SIG-M5 treated with dmso at 0.1 percent for 504 hours (cell line): Measurements from ENCODE around the gene NR3C2.
"Not testable (repeated sequence)": the region's sequence is repeated elsewhere in the genome, so short reads cannot be mapped to it uniquely, and the experiment has no call there.

Source experiments
- DNase-seq: peaks from one replicate; lab custom pipeline; 2025; ENCODE audit not compliant: unreplicated experiment; lab: John Stamatoyannopoulos, UW

NR3C2 gene

DNA sequence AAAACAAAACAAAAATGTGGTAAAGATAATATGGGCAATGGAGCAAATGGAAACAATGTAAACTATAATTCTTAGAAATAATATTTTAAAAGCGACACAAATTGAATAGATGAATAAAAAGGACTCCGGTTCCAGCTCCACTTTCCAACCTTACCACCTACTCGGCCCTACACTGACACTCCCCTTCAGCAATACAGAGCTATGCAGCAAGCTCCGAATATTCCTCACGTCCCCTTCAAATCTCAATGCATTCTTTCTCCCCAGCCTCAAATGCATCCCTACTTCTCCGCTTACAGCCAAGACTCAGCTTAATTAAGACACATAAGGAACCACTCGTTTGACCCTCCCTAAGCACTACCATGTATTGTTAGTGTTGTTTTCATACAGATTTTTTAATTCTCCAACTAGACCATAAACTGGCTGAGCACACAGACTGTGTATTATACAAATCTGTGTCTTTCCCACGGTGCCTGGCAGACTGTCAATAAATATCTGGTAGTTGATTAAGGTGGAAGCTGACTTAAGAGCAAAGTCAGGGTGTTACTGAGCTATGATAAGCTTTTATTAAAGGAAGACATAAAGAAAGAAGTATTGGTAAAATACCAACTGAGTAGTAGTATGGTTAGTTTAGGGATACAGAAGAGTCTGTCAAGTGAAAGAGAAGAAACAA lies 219.1 kb downstream of the NR3C2 start:
- DNase-seq, result no peak

DNA sequence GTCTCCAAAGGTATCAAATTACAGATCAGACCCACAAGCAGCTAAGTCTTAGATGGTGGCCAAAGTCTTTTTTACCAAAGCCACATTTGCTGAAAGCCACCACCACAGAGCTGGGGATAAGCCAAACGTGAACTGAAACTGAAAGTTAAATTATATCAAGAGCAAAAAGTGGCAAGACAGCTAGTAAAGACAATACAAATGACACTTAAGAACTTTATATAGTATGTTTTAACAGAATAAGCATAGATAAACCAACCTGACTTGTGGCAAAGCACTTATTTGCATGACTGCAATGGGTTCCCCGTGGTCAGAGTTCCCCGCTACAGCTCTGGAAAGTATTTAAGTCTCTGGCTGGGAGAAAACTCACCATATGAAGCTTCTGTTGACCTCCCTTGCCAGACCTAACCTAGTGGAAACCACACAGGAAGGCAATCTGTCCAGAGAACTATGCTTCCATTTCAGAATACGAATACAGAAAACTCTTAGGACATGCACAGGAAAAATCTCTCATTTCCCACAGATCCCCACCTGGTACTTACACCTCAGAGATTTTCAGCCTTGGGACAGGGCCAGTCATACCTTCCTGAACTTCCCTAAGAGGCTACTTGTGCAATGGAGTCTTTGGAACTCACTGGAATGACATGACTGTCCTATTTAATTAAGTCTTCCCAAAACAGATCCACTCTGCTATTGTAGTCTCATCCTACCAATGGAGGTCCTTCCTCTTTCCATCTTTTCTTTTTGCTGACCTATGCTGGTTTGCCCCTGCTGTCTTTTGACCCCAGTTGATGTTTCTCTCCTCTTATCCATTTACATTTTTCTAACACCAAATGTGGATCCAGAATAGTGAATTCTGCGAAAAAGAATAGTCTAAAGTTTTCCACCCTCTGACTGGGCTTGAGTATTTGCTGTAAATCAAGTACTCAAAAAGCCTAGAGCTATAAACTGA lies 225.1 kb downstream of the NR3C2 start:
- no peak for DNase-seq

DNA sequence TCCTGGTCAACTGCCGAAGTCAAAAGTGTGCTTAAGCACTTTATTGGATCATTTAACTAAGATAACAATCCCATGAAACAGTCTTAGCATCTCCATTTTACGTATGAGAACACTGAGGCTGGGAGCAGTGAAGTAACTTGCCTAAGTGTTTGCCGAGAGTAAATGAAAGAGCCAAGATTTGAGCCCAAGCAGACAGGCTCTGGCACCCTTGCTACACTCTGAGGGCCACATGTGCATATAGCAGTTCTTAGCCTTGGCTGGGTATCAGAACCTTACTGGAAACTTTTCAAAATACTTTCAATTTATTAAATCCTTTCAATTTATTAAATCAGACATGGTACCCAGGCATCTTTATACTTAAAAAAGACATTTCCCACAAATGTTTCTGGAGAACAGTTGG lies 225.9 kb downstream of the NR3C2 start:
- DNase-seq, result no peak

DNA sequence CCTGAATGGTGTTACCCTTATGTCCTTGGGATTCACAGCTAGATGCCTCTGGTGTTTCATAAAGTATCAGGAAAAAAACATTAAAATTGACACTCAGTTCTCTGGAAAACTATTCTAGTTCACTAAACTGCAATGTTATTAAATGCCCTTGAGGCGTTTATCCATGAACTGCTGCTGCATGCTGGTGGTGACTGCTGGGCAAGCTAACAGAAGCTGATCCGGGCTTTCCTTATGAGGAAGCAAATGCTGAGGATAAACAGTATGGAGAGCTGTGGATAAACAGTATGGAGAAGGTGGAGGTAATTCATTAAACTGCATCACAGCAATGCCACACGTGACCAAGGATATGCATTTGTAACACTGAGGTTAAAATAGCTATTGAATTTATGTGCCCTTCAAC lies 227.0 kb downstream of the NR3C2 start:
- no peak for DNase-seq

DNA sequence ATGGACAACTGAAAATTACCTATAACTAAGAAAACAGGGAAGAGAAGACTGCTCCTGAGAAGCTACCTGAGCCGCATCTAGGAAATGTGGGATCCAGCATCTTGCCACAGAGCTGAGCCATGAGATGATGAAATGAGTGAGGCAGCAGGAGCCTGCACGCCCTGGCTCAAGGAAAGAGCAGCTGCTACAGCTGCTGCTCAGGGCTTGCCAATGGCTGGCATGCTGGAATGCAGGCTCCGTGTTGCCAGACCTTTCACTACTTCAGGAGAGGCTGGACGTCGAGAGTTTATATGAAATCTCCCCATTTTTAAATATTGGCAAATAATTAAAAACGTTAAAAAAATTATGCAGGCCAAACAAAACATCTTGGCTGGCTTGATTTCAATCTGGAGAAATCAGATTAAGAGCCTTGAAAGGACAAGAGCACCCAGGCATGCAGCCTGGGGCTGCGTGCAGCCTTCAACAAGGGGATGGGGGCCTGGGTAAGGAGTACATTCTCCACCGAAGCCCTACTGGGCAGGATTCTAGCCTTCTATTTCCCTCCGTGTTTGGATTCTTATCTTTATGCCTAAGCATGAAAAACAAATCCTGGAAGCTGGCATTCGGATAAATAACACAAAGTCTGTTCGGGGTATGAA lies 227.6 kb downstream of the NR3C2 start:
- no peak for DNase-seq

DNA sequence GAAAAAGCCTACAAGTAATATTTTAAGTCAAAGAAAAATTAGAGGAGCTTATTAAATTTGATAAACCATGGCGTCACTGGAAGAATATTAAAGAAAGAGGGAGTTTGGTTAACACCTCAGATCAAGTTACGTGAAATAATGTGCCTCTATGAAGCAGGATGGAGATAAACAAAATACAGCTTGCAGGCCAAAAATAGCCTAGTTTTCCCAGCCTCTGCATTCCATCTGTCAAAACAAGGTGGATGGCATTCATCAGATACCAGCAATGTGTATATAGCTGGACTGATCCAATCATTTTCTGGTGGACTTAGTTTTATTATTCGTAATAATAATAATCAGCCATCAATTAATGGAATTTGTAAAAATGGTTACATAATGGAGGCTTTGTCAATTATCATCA lies 230.7 kb downstream of the NR3C2 start:
- DNase-seq, result no peak

DNA sequence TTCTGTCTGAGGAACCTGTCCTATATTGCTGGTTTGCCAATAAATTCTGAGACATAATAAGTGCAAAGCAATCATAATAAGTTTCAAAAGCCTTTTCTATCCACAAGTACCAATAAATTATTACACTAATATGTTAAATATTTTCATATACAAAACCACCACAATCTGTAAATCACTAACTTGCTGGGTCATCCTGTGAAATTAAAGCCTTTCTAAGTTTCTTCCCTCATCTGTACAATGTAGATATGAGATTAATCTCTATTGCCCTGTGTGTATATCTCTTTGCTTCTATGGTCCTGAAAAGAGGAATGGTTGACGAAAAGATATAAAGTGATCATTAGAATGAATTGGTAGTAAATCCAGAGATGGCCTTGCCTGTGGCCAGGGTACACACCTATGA lies 231.6 kb downstream of the NR3C2 start:
- no peak for DNase-seq

DNA sequence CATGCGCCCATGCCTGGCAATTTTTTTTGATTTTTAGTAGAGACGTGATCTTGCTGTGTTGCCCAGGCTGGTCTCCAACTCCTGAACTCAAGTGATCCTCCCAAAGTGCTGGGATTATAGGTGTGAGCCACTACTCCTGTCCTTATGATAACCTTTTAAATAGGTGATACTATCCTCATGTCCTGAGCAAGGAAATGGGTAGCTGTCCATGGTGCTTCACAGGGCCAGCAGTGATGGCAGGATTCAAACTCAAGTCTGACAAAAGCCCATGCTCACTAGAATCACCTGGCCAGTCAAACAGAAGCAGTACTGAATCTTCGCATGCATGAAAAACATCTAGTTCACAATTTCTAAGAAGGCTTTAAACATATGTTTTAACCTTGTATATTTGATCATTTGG lies 235.1 kb downstream of the NR3C2 start:
- no peak for DNase-seq

DNA sequence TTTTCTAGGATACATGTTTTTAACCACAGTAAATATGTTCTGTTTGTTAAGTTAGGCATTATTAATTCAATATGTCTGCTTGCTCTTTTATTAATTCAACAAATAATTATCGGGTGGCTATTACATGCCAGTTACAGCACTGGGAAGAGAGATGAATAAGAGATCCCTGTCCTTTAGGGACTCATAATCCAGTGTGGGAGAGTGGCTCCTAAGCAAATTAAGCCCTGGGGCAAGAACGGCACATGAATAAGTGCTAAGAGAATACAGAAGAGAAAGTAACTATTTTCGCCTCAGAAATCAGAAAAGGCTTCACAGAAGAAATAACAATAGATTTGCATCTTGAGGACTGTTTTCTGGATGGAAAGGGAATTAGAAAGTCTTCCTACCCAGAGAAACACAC lies 236.7 kb downstream of the NR3C2 start:
- DNase-seq, result no peak

DNA sequence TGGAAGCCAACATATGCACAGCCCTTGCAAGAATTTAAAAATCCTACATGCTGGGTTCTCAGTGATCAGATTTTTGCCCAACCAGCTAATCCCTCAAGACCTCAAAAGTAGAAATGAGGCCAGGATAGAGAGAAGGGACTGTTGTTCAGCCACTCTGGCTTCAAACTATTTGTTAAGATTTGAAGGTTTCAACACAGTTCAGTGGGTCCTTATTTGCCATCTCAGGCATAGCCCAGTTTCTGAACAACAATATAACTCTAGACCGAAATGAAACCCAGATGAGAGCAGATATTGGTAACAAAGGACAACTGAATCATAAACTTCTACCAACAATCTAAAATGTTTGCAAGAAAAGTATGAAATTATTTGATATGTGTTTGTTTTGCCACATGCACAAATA lies 237.3 kb downstream of the NR3C2 start:
- DNase-seq, result no peak

DNA sequence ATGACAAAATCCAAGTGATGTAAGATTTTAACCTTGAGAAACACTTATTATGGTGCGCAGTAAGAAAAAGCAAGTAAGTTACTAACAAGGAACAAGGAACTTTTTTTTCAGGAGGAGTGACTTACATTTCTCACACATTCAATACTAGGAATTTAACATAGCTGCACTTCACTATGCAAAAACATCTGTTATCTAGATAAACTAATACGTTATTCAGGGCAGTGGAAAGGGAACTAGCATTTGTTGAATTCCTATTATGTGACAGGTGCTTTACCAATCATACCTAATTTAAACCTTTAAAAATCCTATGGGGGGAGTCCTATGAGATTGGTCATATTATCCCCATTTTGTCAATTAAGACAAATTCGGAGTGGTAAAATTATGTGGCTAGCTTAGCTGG lies 238.0 kb downstream of the NR3C2 start:
- DNase-seq, result no peak

DNA sequence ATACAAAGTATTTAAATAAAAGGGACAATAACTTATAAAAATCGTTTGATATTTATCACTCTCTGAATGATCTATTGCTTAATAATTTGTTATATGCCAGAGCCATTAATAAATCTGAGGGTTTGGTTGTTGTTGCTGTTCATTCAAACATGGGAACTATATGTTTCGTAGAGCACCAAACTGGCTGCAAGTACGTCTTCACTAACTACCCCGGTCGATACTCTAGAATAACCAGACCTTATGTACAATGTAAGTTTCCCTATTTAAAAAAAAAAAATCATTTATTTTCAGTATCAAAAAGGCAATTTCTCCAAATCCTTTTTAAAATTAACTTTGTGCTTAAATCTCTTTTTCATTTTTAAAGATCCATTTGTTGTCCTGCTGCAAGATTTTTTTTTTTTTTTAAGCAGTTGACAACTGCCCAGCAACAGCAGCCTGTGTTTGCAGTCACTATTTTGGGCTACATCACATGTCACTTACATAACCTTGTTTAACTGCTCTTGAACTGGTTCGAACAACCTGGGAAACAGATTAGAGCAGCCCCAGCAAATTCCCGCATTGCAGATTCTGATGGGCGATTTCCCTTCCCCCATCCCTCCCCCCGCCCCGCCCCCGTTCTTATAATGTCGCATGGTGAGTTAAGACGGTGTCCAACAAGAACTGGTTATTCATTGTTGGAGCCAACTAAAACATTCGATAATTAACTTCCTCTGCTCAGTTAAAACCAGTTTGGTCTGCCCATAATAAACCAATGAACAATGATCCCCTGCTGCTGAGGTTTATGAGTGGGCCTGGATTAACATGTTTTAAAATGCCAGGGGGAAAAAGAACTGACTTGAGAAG lies 238.9 kb downstream of the NR3C2 start:
- no peak for DNase-seq

DNA sequence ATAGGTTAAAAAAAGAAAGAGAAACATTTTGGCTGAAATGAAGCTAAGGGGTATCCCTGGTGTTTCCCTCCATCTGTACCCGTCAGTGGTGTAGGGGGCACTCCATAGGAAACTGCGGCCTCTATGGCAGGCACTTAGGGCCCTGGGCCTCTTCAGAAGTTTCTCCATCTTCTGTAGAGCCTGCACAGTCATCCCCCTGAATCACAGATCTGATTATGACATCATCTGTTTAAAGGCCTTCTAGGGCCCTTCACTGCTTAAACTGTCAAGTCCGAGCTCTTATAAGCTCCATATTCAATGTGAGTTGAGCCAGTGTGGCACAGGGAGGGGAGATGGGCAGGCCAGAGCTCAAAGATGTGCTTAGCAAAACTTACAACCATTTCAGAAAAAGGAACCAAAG lies 241.3 kb downstream of the NR3C2 start:
- no peak for DNase-seq

DNA sequence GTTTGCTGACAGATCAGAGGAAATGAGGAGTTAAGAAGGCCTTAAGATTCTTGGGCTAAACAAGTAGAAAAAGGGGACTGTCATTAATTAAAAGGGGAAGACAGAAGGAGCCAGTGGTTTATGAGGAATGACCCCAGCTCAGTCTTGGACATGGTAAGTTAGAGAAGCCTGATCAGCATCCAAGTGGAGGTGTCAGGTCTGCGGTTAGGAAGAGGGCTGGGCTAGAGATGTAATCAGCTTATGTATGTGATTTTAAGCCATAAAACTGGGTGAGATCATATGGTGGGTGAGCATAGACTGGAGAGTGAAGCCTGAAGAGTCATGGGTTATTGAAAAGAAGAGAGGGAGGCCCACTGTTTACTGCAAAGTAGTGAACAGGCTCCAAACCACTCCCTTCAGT lies 246.1 kb downstream of the NR3C2 start:
- no peak for DNase-seq

DNA sequence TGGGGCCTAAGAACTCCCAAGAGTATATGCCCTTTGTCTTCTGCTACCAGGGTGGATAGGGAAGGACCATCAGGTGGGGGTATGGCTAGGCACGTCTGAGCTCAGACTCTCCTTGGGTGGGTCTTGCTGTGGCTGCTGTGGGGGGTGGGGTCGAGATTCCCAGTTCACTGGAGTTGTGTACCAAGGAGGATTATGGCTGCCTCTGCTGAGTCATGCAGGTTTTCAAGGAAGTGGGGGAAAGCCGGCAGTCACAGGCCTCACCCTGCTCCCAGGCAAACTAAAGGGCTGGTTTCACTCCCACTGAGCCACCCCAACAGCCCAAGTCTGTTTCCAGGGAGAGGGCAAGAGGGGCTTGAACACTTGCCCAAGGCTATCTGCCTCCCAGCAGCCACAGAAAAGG lies 249.7 kb downstream of the NR3C2 start:
- DNase-seq, result no peak

DNA sequence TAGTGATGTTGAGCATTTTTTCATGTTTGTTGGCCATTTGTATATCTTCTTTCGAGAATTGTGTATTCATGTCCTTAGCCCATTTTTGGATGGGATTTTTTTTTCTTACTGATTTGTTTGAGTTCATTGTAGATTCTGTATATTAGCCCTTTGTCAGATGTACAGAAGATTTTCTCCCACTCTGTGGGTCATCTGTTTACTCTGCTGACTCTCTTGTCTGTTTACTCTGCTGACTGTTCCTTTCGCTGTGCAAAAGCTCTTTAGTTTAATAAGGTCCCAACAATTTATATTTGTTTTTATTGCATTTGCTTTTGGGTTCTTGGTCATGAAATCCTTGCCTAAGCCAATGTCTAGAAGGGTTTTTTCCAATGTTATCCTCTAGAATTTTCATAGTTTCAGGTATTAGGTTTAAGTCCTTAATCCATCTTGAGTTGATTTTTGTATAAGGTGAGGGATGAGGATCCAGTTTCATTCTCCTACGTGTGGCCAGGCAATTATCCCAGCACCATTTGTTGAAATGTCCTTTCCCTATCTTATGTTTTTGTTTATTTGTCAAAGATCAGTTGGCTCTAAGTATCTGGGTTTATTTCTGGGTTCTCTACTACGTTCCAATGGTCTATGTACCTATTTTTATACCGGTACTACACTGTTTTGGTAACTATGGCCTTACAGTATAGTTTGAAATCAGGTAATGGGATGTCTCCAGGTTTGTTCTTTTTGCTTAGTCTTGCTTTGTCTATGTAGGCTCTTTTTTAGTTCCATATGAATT lies 254.6 kb downstream of the NR3C2 start:
- DNase-seq, result not testable (repeated sequence)

DNA sequence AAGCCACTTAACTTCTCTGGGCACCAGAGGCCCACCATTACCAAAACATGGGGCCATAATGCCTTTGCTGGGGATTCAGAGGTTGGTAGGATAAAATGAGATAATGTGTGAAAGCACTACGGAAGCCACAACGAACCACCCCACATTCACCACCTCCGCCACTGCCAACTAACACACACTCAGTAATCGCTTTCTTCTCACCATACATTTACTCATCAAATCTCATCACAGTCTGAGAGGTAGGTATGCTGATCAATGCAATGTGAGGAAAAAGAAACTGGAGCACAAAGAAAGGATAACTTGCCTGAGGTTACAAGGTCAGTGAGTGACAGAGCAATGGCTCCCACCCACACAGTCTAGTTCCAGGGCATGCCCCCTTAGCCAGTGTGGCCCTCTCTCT lies 257.3 kb downstream of the NR3C2 start:
- no peak for DNase-seq

DNA sequence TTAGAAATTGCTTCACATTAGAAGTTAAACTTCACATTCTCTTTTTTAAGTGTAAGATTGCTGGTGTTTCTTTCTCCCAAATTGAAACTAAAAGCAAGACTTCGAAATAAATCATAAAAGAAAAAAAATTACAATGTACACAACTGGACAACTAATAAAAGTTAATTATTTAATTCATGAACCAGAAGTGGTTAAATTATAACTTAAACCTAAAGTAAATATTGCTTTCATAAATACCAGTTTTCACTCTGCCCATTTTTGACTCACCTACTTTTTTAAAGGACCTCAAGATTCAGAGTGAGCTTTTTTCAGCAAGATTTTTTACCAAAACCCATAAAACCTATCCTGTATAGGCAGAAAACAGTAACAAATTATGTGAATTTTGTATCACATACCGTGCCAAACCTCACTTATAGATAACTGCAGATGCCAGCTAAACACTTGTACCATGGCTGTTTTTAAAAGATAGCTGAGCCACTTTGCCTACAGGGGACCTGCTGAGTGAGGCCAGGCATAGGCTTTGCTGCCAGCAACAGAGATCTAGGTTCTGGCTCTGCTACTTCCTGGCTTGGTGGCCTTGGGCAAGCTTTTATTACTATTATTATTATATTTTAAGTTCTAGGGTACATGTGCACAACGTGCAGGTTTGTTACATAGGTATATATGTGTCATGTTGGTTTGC lies 259.8 kb downstream of the NR3C2 start:
- DNase-seq, result no peak

DNA sequence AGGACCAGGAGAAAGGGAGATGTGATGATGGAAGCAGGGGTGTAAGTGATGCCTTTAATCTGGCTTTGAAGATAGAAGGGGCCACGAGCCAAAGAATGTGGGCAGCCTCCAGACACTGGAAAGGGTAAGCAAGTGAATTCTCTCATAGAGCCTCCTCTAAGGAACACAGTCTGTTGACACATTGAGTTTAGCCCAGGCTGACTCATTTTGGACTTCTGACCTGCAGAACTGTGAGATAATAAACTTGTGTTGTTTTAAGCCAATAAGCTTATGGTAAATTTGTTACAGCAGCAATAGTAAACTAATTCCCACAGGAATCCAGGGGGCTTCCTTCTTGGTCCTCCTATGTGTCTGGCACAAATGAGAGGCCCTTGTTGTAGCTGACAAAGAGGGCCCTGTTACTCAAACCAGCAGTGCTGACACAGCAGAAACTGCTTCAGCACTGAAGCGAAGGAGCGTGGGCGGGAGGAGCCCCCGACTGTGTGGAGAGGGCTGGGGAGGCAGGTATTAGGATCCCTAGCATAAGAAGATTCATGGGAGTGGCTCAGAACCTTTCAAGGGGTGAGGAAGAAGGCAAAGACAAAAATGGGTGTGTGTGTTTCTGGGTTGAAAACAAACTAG lies 268.7 kb downstream of the NR3C2 start:
- DNase-seq, result no peak
